Bronchial smooth muscle cell (primary cell): ENCODE results near the gene RTN1. TPM values are rescaled to one million over a fixed set of nuclear protein-coding genes. Genes with fewer than 3 reads are reported as not detected.

ENCODE experiments used
- total RNA-seq: library from RNA; depleted of rRNA; stranded (reverse); fragments of >200 nt; gene quantifications from 2 replicates; pipeline ENCODE4 v1.2.1, GENCODE V29; 2014

The RTN1 gene, protein sequence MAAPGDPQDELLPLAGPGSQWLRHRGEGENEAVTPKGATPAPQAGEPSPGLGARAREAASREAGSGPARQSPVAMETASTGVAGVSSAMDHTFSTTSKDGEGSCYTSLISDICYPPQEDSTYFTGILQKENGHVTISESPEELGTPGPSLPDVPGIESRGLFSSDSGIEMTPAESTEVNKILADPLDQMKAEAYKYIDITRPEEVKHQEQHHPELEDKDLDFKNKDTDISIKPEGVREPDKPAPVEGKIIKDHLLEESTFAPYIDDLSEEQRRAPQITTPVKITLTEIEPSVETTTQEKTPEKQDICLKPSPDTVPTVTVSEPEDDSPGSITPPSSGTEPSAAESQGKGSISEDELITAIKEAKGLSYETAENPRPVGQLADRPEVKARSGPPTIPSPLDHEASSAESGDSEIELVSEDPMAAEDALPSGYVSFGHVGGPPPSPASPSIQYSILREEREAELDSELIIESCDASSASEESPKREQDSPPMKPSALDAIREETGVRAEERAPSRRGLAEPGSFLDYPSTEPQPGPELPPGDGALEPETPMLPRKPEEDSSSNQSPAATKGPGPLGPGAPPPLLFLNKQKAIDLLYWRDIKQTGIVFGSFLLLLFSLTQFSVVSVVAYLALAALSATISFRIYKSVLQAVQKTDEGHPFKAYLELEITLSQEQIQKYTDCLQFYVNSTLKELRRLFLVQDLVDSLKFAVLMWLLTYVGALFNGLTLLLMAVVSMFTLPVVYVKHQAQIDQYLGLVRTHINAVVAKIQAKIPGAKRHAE
- under 0.01 and 0.16 TPM in 2 replicates for total RNA-seq

DNA sequence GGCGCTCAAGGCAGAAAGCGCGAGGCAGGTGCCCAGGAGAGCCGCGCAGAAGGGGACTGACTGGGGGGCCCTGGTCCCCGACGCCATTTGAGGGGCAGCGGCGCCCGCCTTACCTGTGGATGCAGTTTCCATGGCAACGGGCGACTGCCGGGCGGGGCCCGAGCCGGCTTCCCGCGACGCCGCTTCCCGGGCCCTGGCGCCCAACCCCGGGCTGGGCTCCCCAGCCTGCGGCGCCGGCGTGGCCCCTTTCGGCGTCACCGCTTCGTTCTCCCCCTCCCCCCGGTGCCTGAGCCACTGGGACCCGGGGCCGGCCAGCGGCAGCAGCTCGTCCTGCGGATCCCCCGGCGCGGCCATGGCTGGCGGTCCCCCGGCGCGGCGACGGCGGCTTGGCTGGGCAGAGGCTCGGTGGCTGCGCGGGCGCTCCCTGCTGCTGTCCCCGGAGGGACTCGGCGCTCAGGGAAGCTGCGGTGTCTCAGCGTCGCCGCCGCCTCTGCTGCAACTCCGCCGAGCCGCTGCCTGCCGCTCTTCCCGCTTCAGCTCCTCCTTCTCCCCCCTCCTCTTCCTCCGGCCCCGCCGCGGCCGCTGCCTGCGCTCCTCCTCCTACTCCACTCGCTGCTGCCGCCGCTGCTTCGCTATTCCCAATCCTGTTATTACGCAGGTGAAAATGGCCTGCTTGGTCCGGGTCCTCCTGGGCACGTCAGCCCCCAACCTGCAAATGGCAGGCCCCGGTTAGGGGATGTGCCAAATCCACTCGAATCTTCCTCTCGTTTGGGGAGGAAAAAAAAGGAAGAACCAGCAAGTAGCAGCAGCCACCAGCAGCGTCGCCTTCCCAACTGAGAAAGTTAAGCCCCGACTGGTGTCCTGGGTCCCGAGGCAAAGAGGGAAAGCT is at the start of gene RTN1:
Gene RTN1 (minus strand): TSS at position 500 of the 889 bp plus-strand sequence. CDS start 146 bp downstream, at position 354.

DNA sequence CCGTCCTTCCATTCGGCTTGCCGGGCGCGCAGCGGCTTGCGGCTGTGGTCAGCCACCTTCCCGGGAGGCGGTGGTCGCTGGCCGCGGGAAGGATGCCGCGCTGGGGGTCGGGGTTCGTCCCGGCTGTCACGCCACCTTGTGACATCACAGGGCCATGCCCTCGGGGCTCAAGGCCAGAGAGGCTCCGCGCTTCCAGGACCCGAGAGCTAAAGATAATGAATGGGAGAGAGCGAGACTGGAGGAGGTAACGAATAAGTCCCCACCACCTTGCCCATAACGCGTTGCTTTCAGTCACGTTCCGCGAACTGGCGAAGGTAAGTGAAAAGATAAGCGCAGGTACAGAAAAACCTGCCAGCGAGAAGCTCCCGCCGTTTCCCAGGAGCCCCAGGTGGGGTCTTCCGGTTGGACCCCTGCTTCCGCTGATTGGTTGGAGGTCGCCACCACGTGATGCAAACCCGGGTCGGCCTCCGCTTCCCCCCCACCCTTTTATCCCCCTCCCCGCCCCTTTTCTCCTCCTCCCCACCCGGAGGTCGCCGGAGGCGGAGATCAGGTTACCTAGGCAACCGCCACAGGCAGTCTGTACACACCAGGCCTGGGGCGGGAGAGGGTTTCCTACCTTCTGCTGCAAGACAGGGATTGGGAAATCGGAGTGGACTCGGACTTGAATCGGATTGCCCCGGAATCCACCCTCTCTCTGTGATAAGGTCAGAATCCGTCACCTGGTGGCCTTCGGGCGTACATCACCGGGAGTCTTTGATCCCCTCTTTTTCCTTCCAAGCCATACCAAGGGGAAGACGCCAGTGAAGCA is 49.2 kb upstream of the RTN1 start, which contains the start of gene LRRC9:
Gene LRRC9 (plus strand): TSS at position 575 of the 808 bp plus-strand sequence.

GRCh38 chr14:59576332-59577294 is 294.0 kb downstream of the RTN1 start, which contains the start of gene CCDC175:
Gene CCDC175, minus strand, starts transcription at chr14:59576812. Its CDS starts 37 bp downstream, at chr14:59576775.

Other genes with a start within 250 kb of the RTN1 start
- not detected in 2 replicates for gene LRRC9, start 49.4 kb upstream of the RTN1 start, total RNA-seq
- 46.8 and 47.6 TPM in 2 replicates for gene PCNX4, start 221.1 kb upstream of the RTN1 start, total RNA-seq